HG03095 (cell line): ENCODE data around the gene TYW1.
"Not testable (repeated sequence)": the region's sequence is repeated elsewhere in the genome, so short reads cannot be mapped to it uniquely, and the experiment has no call there.

Source experiments
- ATAC-seq: cut with Tn5 transposase; IDR thresholded peaks from one replicate; pipeline ENCODE4 v1.9.1; 2021; ENCODE audit warnings: moderate library complexity; ENCODE audit not compliant: unreplicated experiment

The TYW1 gene

DNA sequence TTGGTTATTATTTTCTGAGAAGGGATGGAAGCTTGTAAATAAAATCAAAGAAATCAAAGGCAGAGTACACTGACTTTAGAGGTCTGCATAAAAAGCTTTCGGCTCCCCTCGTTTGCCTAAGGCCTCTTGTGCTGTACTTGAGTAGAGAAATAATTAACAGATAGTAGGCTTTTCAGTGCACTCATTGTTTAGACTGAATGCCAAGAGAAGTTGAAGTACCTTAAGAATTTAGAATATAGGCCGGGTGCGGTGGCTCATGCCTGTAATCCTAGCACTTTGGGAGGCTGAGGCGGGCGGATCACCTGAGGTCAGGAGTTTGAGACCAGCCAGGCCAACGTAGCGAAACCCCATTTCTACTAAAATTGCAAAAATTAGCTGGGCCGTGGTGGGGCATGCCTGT is 232.4 kb downstream of the TYW1 start:
- ATAC-seq, result not testable (repeated sequence)

DNA sequence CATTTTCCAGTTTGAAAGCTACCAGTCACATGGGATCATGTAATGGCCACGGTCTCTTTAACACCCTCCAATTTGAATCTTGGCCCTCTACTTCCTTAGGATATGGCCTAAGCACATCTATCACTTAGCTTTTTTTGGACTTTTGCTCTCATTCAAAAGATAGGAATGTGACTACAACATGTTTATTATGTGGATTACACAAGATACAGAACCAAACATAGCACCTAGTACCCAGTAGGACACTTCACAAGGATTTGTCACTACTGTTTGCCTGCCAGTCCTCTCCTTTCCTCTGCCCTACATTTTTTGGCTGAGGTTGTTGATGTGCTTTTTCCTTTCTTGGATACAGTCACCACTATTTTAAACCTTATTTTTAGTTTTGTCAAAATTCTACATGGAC is 233.4 kb downstream of the TYW1 start:
- not testable (repeated sequence) for ATAC-seq

DNA sequence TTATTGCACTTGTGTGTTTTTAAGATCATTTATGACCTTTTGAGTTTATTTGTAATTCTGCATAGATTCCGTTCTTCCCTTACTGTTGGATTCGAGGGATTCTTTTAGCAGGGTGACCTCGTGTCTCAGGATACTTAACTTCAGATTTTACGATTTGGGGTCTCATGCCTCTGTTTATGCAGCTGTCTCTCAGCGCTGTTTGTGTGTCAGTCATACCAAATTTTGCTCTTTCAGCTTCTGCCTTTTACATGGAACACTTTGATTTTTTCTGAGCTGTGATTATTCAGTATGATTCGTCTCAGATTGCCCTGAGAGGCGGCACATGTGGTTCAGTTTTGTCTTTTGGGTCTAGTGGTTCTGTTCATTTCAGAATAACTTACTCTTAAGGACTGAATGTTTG is 236.9 kb downstream of the TYW1 start:
- not testable (repeated sequence) for ATAC-seq

DNA sequence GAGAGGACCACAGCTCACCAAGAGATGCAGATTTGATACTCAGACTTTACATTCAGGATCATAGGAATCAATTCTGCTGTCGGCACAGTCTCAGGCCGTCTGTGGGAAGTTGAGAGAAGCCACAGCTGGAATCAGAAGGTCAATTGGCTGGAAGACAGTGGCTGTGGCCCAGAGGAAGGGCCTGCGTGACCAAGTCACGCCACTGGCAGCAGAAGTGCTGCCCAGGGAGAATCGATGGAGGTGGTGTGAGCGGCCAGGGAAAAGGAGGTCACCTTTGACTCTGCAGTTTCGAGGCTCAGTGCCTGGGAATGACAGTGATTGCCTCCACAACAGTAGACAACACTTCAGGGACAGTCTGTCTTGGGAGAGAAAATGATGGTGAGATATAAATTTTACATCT is 239.6 kb downstream of the TYW1 start:
- not testable (repeated sequence) for ATAC-seq

DNA sequence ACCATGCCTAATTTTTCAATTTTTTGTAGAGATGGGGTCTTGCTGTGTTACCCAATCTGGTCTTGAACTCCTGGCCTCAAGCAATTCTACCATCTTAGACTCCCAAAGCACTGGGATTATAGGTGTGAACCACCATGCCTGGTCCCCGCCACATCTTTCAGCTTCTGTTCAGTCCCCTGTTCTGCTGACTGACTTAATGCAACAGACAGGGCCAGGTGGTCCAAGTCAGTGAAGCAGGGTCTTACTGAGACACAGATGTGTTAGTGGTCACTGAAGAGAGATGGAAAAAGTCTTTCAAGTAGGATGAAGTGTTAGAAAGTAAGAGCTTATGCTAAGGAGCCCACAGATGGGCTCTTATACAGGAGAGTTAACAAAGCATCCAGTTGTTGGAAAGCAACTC is 246.2 kb downstream of the TYW1 start:
- not testable (repeated sequence) for ATAC-seq

DNA sequence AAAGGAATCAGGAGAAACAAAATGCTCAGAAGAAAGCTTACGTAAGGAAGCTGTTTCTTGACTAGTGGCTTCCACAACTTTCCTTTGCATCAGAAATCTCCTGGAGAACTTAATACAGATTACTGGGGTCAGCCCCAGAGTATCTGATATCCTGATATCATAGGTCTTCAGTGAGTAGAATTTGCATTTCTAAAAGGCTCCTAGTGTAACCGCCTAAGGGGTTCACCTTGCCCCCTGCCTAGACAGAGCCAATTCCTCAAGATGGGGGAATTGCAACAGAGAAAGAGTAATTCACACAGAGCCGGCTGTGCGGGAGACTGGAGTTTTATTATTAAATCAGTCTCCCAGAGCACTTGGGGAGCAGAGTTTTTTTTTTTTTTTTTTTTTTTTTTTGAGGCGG is 251.7 kb downstream of the TYW1 start:
- not testable (repeated sequence) for ATAC-seq

DNA sequence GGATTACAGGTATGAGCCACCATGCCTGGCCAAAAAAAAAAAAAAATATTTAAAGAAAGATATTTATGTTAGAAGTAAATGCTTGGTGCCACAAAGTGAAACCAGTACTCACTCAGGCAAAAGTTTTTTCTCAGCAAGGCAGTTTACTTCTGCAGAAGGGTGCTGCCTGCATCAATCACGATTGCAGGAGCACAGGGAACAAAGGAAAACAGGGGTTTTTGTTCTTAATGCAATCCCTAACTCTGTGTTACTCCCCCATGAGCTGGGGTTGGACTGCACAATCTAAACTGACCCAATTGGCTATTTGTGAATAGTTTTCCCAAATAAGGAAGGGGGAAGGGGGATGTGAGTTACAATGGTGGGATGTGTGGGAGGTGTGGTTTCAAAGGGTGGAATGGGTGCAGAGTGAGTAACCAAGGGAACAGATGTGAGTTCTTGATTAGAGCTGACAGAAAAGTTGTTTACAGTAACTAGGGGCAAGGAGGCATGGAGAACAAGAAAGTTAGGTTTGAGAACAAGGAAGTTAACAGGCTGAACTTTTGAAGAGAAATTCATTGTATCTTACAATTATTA is 255.4 kb downstream of the TYW1 start:
- ATAC-seq, result no peak

DNA sequence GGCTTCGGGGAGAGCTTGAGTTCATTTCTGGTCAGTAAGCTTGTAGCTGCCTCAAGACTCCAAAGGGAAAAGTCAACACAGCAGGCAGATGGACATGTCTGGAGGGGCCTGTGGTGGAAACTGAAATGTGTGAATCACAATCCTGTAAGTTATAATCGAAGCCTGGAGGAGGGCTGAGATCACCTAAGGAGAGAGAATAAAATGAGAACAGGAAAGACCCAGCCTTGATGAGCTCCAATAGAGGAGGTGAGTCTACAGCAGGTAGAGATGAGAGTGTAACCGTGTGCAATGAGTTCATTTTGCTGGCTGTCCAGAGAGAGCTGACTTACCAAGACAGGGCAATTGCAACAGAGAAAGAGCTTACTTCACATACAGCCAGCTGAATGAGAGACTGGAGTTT is 258.4 kb downstream of the TYW1 start:
- not testable (repeated sequence) for ATAC-seq

DNA sequence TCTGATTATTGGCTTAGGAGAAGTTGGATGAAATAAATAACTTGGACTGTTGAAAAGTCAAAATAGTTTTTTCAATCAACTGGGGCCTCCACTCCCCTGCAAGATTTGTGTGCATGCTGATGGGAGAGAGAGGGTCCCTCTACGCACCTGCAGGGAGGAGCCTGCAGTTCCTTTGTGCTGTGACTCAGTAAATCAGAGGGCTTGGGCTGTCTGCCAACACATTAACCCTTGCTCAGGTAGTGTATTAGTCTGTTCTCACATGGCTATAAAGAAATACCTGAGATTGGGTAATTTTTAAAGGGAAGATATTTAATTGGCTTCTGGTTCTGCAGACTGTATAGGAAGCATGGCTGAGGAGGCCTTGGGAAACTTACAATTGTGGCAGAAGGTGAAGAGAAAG is 261.1 kb downstream of the TYW1 start:
- ATAC-seq, result not testable (repeated sequence)

DNA sequence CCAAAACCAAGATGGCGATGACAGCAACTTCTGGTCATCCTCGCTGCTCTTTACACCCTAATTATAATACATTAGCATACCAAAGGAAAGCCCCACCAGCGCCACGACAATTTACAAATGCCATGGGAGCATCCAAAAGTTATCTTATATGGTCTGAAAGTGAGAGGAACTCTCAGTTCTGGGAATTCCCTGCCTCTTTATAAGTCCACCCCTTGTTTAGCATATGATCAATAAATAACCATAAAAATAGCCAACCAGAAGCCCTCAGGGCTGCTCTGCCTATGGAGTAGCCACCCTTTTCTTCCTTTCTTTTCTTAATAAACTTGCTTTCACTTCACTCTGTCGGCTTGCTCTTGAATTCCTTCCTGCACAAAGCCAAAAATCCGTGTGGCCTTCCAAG is 262.7 kb downstream of the TYW1 start:
- not testable (repeated sequence) for ATAC-seq

DNA sequence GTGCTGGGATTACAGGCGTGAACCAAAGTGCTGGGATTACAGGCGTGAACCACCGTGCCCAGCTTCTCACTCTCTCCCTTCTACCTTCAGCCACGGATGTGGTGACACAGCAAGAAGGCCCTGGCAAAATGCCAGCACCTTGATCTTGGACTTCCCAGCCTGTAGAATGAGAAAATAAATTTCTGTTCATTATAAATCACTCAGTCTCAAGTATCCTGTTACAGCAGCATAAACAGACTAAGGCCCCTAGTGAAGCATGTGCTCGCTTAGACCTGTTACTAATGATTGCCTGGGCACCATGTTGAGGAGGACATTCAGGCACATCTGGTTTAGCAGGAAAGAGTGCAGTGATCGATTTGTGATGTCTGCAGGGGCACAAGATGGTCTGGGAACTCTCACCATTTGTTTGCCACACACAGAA is 263.5 kb downstream of the TYW1 start:
- not testable (repeated sequence) for ATAC-seq

DNA sequence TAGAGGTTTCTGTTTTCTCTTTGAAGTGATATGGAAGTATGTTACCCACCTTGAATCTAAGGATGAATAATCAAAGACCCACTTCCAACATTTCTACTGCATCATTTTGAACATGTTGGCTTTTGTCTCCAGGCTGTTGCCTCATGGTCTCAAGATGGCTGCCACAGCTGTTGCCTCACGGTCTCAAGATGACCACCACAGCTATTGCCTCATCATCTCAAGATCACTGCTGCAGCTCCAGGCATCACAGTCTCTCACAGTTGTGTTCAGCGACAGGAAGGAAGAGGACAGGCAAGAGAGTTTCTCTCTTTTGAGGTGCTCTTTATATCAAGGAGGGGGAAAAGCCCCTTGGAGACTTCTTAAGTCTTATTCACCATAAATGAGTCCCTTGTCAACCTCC is 267.4 kb downstream of the TYW1 start:
- ATAC-seq, result not testable (repeated sequence)

DNA sequence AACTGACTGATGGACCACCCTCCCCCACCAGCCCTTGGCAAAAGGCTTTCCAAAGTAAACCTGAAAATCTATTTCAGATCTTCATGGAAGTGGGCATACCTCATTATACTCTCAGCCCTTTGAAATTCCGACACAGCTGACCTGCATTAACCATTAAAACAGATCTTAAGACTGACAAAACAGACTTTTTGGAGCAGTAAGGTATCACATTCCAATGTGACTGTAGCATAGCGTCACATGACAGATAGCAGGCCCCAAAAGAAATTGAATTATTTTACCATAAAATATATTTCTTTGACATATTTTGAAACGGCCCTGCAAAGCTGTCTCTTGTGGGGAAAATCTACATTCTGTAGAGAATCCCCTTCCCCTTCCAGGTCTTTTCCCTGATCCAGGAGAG is 269.4 kb downstream of the TYW1 start:
- ATAC-seq, result not testable (repeated sequence)

DNA sequence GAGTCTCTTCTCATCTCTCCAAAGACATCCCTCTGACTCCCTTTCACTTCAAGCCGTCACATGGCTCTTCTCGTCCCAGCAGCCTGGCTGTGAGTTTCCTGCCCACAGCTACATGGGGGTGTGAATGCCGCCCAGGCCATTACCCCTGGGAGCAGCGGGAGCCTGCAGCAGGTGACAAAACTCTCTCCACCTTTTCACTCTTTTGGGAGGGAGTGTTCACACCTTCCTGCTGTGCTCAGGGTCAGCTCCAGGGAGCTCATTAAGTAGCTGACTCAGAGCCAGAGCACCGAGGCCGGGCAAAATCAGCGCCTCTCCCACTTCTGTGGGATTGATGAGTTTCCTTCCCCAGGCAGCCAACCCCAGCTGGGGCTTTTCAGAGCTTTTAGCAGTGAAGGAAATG is 271.3 kb downstream of the TYW1 start:
- ATAC-seq, result no peak

DNA sequence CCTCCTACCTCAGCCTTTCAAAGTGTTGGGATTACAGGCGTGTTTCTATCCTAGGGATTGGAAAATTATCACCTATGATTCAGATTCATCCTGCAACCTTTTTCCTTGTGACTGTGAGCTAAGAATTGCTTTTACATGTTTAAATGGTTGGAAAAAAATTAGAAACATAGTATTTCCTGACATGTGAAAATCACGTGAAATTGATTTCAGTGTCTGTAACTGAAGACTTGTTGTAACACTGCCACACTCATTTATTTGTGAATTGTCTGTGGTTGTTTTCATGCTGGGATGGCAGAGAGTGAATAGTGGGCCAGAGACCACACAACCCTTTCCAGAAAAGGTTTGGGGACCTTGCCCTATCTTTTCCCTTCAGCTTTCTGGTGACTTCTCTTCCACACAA is 273.3 kb downstream of the TYW1 start:
- ATAC-seq, result not testable (repeated sequence)
